NB4 (cell line): ENCODE results near the gene ANO10.

Source experiments
- DNase-seq: peaks from one replicate; pipeline ENCODE4 v3.0.0; 2010; ENCODE audit warnings: low read depth
- H3K4me3 ChIP-seq: one replicate; pipeline ENCODE4 v1.5.1; 2011; ENCODE audit warnings: mild to moderate bottlenecking, low read depth, low read length, moderate library complexity
- CTCF ChIP-seq: IDR thresholded peaks from one replicate; pipeline ENCODE4 v1.5.1; 2012; ENCODE audit warnings: low read depth, low read length
- MAX ChIP-seq: IDR thresholded peaks from 2 replicates; pipeline ENCODE4 v1.6.1; 2011; ENCODE audit warnings: low read depth, low read length
- MYC ChIP-seq: IDR thresholded peaks from 2 replicates; pipeline ENCODE4 v1.6.1; 2011; ENCODE audit warnings: low read depth, low read length
- POLR2A ChIP-seq: IDR thresholded peaks from 2 replicates; pipeline ENCODE4 v1.6.1; 2011; ENCODE audit warnings: mild to moderate bottlenecking; ENCODE audit not compliant: insufficient read length; ENCODE audit errors: extremely low read depth

Gene ANO10

GRCh38 chr3:43649365-43649968, 27.7 kb upstream of the ANO10 start:
- no peak overlapping the region for H3K4me3 ChIP-seq
- no peak for TF ChIP-seq MYC
- no peak for TF ChIP-seq MAX
- no peak for TF ChIP-seq POLR2A
- no peak for TF ChIP-seq CTCF
- no peak for DNase-seq

GRCh38 chr3:43648957-43649356, 27.1 kb upstream of the ANO10 start:
- no peak overlapping the region for H3K4me3 ChIP-seq
- TF ChIP-seq POLR2A (no peak), MAX (no peak), MYC (no peak), CTCF (no peak)
- no peak for DNase-seq

GRCh38 chr3:43647331-43648166, 25.7 kb upstream of the ANO10 start:
- no peak overlapping the region for H3K4me3 ChIP-seq
- TF ChIP-seq MYC (no peak), MAX (no peak), CTCF (no peak), POLR2A (no peak)

GRCh38 chr3:43644443-43644842, 22.6 kb upstream of the ANO10 start:
- H3K4me3 ChIP-seq, result no peak overlapping the region
- no peak for TF ChIP-seq POLR2A
- no peak for TF ChIP-seq MYC
- TF ChIP-seq CTCF, result no peak
- no peak for TF ChIP-seq MAX
- DNase-seq, result no peak

More at GRCh38 chr3:43647331-43648166, 25.7 kb upstream of the ANO10 start:
- DNase-seq, result no peak

- TF ChIP-seq POLR2A, result no peak
- 0 out of 2 replicates have a peak, but pooled peaks have one; percentile 11 for TF ChIP-seq MYC
- peak; percentile 30 for DNase-seq
- no peak overlapping the region for H3K4me3 ChIP-seq
Measured at GRCh38 chr3:43641306-43642114, 19.7 kb upstream of the ANO10 start.
